GM12872 (cell line): ENCODE data around the gene PACRG.

Experiments used
- CTCF ChIP-seq: IDR thresholded peaks from 3 replicates; pipeline ENCODE4 v1.5.1; 2011; ENCODE audit warnings: low read depth, mild to moderate bottlenecking, low read length, moderate library complexity; ENCODE audit not compliant: insufficient read depth

PACRG gene

DNA sequence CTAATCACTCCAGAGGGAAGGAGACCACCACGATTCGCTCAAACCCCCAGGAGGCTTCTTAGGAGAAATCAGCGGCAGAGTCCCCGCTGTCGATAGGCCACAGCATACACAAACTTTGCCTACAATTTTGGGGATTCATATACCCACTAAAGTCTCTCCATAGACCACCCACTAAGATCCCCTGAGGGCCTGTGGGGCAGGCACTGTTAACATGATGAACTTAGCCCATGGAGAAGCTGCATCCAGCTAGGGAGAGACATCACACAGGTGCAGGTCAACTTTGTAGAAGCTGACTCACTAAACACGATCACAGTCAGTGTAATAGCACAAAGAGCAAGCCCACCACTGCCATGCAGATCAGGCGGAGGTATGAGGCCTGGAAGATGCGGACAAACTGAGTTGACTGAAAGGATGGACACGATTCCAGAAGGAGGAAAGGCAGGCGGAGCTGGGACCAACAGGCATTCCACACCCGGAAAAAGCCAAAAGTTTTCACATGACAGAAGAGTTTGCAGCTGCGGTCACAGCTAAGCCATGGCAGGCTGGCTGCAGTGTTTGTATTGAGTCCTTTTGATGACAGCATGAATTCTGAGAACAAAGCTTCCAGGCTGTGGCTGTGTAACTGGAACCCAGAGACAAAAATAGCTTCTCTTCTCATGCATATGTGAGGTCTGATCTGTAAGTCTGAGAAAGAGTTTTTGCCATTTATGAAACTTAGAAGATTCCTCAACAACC, 611.1 kb downstream of the PACRG start:
- TF ChIP-seq CTCF: no peak

- no peak for TF ChIP-seq CTCF
Observed at GRCh38 chr6:163339466-163339865, 611.7 kb downstream of the PACRG start.

DNA sequence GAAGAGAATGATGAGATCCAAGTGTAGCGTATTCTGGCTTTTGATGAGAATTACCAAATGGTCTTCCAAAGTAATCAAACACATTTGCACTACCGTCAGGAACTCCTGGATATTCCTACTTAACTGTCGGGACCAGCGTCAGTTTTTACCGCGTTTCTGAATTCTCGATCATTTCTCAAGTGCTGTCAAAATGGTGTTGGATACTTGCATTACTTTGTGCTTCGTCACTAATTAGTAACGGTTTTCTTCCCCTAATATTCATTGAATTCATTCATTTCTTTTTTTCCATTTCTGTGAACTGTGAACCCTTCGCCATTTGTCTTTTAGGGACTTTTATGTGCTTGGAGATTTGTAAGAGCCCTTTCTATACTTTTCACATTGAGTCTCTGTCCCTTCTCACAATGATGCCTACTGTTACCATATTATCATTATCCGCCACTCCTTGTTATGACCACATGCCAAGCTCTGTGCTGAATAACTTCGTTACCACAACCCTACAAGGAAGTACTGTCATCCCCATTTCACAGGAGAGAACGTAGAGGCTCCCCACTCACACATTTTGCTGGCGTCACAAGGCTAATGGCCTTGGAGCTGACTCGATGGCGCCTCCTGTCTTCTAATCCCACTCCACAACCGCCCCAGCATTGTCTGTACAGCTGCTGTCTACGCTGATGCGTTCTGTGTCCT, 612.6 kb downstream of the PACRG start:
- TF ChIP-seq CTCF: no peak

- no peak for TF ChIP-seq CTCF
Observed at GRCh38 chr6:163341224-163342061, 613.7 kb downstream of the PACRG start.

DNA sequence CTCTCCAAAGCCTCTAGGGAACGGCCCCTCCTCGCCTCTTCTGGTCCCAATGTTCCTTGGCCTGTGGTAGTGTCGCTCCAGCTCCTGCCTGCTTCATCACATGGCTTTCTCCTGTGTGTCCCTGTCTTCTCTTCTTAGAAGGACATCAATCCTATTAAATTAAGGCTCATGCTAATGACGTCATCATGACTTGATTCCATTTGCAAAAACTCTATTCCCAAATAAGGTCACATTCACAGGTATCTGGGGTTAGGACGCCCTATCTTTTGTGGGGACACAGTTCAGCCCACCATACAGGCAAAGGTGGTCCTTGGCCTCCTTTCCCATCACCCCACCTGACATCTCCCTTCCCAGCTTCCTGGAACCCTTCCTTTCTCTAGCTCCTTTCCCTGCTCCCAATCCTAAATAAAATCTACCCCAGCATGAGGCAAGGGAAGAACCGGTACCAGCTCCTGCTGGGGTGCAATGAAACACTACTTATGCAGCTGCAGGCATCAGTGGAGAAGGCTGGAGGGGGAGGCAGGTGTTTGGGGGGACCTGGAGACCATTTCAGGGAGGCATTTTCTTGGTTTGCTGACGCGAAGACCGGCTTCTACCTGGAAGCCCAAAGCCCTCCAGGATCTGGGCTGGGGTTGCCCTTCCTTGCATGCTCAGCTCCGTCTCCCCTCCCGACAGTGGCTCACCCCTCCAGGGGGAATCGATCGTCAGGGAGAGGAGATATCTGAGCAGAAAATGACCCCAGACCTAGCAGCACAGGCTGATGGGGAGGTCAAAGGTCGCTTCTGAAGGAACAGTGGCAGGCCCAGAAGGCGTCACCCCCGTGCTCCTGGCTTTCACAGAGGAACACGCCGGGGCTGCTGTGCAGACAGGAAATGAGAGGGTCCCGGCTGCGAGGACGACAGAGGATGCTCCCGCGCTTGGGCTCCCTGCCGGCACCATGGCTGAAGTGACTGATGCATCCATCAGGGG, 615.1 kb downstream of the PACRG start:
- no peak for TF ChIP-seq CTCF

DNA sequence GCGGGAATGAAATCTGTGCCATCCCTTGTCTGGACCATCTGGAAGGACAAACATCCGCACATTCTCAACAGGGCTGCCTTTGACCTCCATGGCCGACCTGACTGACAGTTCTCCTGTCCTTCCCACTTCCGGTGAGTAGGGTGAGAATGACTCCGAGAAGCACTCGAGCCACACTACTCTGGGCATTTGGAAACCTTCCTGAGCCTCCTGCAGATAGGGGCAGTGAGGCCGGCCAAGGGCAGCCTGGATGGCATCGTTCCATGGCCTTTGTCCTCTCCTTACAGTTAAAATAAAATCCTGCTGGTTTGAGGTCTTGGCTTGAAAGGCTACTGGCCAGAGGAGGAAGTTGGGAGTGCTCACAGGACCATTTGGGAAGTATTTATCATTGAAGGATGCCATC, 615.8 kb downstream of the PACRG start:
- no peak for TF ChIP-seq CTCF
